Measurements from ENCODE around the gene ABCB8.

Gene ABCB8

GRCh38 chr7:151085691-151086620, 57.7 kb downstream of the ABCB8 start, which contains the start of gene AGAP3:
AGAP3 (plus strand) TSS chr7:151086475; CDS start chr7:151086742, 267 bp downstream.
- Mint-ChIP-seq H3K9me3 (no peaks in the 10 kb centered on the region), H3K4me3 (peak within 1 kb of the TSS; percentile 90), H3K27me3 (peaks cover 2% of the 10 kb centered on the region), H3K4me1 (peaks cover 32% of the 10 kb centered on the region), H3K36me3 (peaks cover 3% of the 10 kb centered on the region), H3K27ac (peak within 1 kb of the TSS; percentile 96)
- peak; percentile 25 to 51 for DNase-seq (ENCODE audit: low spot score in 2 of 2)
- peak; percentile 7 for ATAC-seq (ENCODE audit: low read depth)

GRCh38 chr7:151086802-151087244, 58.6 kb downstream of the ABCB8 start:
- Mint-ChIP-seq H3K4me1 (peaks cover 32% of the 10 kb centered on the region), H3K4me3 (peak overlapping the region; percentile 87), H3K27me3 (peaks cover 2% of the 10 kb centered on the region), H3K27ac (peak overlapping the region; percentile 63), H3K36me3 (peaks cover 3% of the 10 kb centered on the region), H3K9me3 (no peaks in the 10 kb centered on the region)
- ATAC-seq (ENCODE audit: low read depth) (no peak), DNase-seq (ENCODE audit: low spot score in 2 of 2) (peak in 1 of 2 donors; percentile 45)

- Mint-ChIP-seq H3K4me3 (peak overlapping the region; percentile 87), H3K27ac (peak overlapping the region; percentile 63), H3K27me3 (peaks cover 2% of the 10 kb centered on the region), H3K9me3 (no peaks in the 10 kb centered on the region), H3K4me1 (peaks cover 30% of the 10 kb centered on the region), H3K36me3 (peaks cover 3% of the 10 kb centered on the region)
- DNase-seq (ENCODE audit: low spot score in 2 of 2) (peak; percentile 38 to 54), ATAC-seq (ENCODE audit: low read depth) (peak; percentile 27)
Measured at GRCh38 chr7:151087245-151088018, 59.2 kb downstream of the ABCB8 start.

- no peak for DNase-seq (ENCODE audit: low spot score in 2 of 2)
- peaks cover 2% of the 10 kb centered on the region for H3K27me3 Mint-ChIP-seq
- H3K9me3 Mint-ChIP-seq, result no peaks in the 10 kb centered on the region
- peak overlapping the region; percentile 47 for H3K4me3 Mint-ChIP-seq
- peak overlapping the region; percentile 45 for H3K27ac Mint-ChIP-seq
- no peak for ATAC-seq (ENCODE audit: low read depth)
- no peaks in the 10 kb centered on the region for H3K36me3 Mint-ChIP-seq
- H3K4me1 Mint-ChIP-seq, result peaks cover 25% of the 10 kb centered on the region
Measured at GRCh38 chr7:151088019-151088855, 60.0 kb downstream of the ABCB8 start.

GRCh38 chr7:151088856-151089699, 60.8 kb downstream of the ABCB8 start:
- ATAC-seq (ENCODE audit: low read depth) (no peak), DNase-seq (ENCODE audit: low spot score in 2 of 2) (no peak)
- Mint-ChIP-seq H3K27ac (peak overlapping the region; percentile 7), H3K4me3 (peak overlapping the region; percentile 43), H3K9me3 (no peaks in the 10 kb centered on the region), H3K36me3 (no peaks in the 10 kb centered on the region), H3K4me1 (peaks cover 23% of the 10 kb centered on the region), H3K27me3 (peaks cover 2% of the 10 kb centered on the region)

- ATAC-seq (ENCODE audit: low read depth), result no peak
- Mint-ChIP-seq H3K27me3 (no peaks in the 10 kb centered on the region), H3K4me1 (peaks cover 20% of the 10 kb centered on the region), H3K27ac (no peak overlapping the region), H3K36me3 (no peaks in the 10 kb centered on the region), H3K4me3 (no peak overlapping the region), H3K9me3 (no peaks in the 10 kb centered on the region)
- no peak for DNase-seq (ENCODE audit: low spot score in 2 of 2)
Measured at GRCh38 chr7:151089893-151090730, 61.9 kb downstream of the ABCB8 start.

GRCh38 chr7:151091003-151091402, 62.8 kb downstream of the ABCB8 start:
- H3K4me3 Mint-ChIP-seq, result no peak overlapping the region
- H3K4me1 Mint-ChIP-seq, result peaks cover 11% of the 10 kb centered on the region
- H3K36me3 Mint-ChIP-seq, result no peaks in the 10 kb centered on the region
- no peaks in the 10 kb centered on the region for H3K9me3 Mint-ChIP-seq
- ATAC-seq (ENCODE audit: low read depth) (no peak), DNase-seq (ENCODE audit: low spot score in 2 of 2) (no peak)
- no peak overlapping the region for H3K27ac Mint-ChIP-seq
- H3K27me3 Mint-ChIP-seq, result no peaks in the 10 kb centered on the region

- no peaks in the 10 kb centered on the region for H3K27me3 Mint-ChIP-seq
- H3K36me3 Mint-ChIP-seq, result no peaks in the 10 kb centered on the region
- ATAC-seq (ENCODE audit: low read depth) (no peak), DNase-seq (ENCODE audit: low spot score in 2 of 2) (no peak)
- H3K9me3 Mint-ChIP-seq, result no peaks in the 10 kb centered on the region
- H3K27ac Mint-ChIP-seq, result no peak overlapping the region
- H3K4me1 Mint-ChIP-seq, result peaks cover 11% of the 10 kb centered on the region
- no peak overlapping the region for H3K4me3 Mint-ChIP-seq
Measured at GRCh38 chr7:151091431-151091830, 63.2 kb downstream of the ABCB8 start.

- H3K4me3 Mint-ChIP-seq, result no peak overlapping the region
- no peaks in the 10 kb centered on the region for H3K9me3 Mint-ChIP-seq
- DNase-seq (ENCODE audit: low spot score in 2 of 2), result no peak
- no peak for ATAC-seq (ENCODE audit: low read depth)
- H3K4me1 Mint-ChIP-seq, result peaks cover 11% of the 10 kb centered on the region
- H3K36me3 Mint-ChIP-seq, result no peaks in the 10 kb centered on the region
- no peaks in the 10 kb centered on the region for H3K27me3 Mint-ChIP-seq
- no peak overlapping the region for H3K27ac Mint-ChIP-seq
Measured at GRCh38 chr7:151091988-151092387, 63.7 kb downstream of the ABCB8 start.

- Mint-ChIP-seq H3K4me3 (no peak overlapping the region), H3K27me3 (no peaks in the 10 kb centered on the region), H3K27ac (no peak overlapping the region), H3K36me3 (no peaks in the 10 kb centered on the region), H3K4me1 (peaks cover 8% of the 10 kb centered on the region), H3K9me3 (no peaks in the 10 kb centered on the region)
- ATAC-seq (ENCODE audit: low read depth), result no peak
- no peak for DNase-seq (ENCODE audit: low spot score in 2 of 2)
Measured at GRCh38 chr7:151093748-151094147, 65.5 kb downstream of the ABCB8 start.

- no peak for ATAC-seq (ENCODE audit: low read depth)
- Mint-ChIP-seq H3K27me3 (no peaks in the 10 kb centered on the region), H3K36me3 (no peaks in the 10 kb centered on the region), H3K9me3 (no peaks in the 10 kb centered on the region), H3K27ac (no peak overlapping the region), H3K4me1 (peaks cover 4% of the 10 kb centered on the region), H3K4me3 (no peak overlapping the region)
- no peak for DNase-seq (ENCODE audit: low spot score in 2 of 2)
Measured at GRCh38 chr7:151094675-151095074, 66.4 kb downstream of the ABCB8 start.

- Mint-ChIP-seq H3K27ac (no peak overlapping the region), H3K9me3 (no peaks in the 10 kb centered on the region), H3K36me3 (no peaks in the 10 kb centered on the region), H3K27me3 (no peaks in the 10 kb centered on the region), H3K4me1 (peaks cover 2% of the 10 kb centered on the region), H3K4me3 (no peak overlapping the region)
- no peak for DNase-seq (ENCODE audit: low spot score in 2 of 2)
- ATAC-seq (ENCODE audit: low read depth), result no peak
Measured at GRCh38 chr7:151095123-151095797, 67.0 kb downstream of the ABCB8 start.
